ENCODE measurements around the gene SLC22A1.

SLC22A1 gene

GRCh38 chr6:160084198-160084776 lies 37.3 kb upstream of the SLC22A1 start:
- Histone ChIP-seq H3K9me3 (ENCODE audit: control insufficient read depth, low read length) (no peaks in the 10 kb centered on the region), H3K4me2 (ENCODE audit: low read length) (no peak overlapping the region), H3K79me2 (peaks cover 2% of the 10 kb centered on the region), H2AFZ (no peak overlapping the region), H3K27me3 (ENCODE audit: control insufficient read depth, insufficient read depth, low read length) (no peaks in the 10 kb centered on the region), H3K9ac (no peak overlapping the region), H3K36me3 (ENCODE audit: control insufficient read depth, insufficient read depth, low read length) (no peaks in the 10 kb centered on the region), H3K27ac (no peak overlapping the region), H3K4me1 (no peaks in the 10 kb centered on the region), H3K4me3 (ENCODE audit: low read depth, low read length) (no peak overlapping the region)
- TF ChIP-seq CTCF (IDR thresholded peaks at IDR 0.05), result no peak

- Histone ChIP-seq H3K27ac (no peak overlapping the region), H3K4me1 (no peaks in the 10 kb centered on the region), H3K27me3 (ENCODE audit: control insufficient read depth, insufficient read depth, low read length) (no peaks in the 10 kb centered on the region), H2AFZ (no peak overlapping the region), H3K4me3 (ENCODE audit: low read depth, low read length) (no peak overlapping the region), H3K9me3 (ENCODE audit: control insufficient read depth, low read length) (no peaks in the 10 kb centered on the region), H3K9ac (no peak overlapping the region), H3K79me2 (peaks cover 2% of the 10 kb centered on the region), H3K36me3 (ENCODE audit: control insufficient read depth, insufficient read depth, low read length) (no peaks in the 10 kb centered on the region), H3K4me2 (ENCODE audit: low read length) (no peak overlapping the region)
- no peak for TF ChIP-seq CTCF (IDR thresholded peaks at IDR 0.05)
Measured at GRCh38 chr6:160085226-160085625, 36.4 kb upstream of the SLC22A1 start.

- Histone ChIP-seq H3K36me3 (ENCODE audit: control insufficient read depth, insufficient read depth, low read length) (no peaks in the 10 kb centered on the region), H3K27ac (no peak overlapping the region), H3K4me3 (ENCODE audit: low read depth, low read length) (no peak overlapping the region), H3K4me1 (no peaks in the 10 kb centered on the region), H3K27me3 (ENCODE audit: control insufficient read depth, insufficient read depth, low read length) (no peaks in the 10 kb centered on the region), H2AFZ (no peak overlapping the region), H3K9ac (no peak overlapping the region), H3K4me2 (ENCODE audit: low read length) (no peak overlapping the region), H3K9me3 (ENCODE audit: control insufficient read depth, low read length) (no peaks in the 10 kb centered on the region), H3K79me2 (peaks cover 2% of the 10 kb centered on the region)
- no peak for TF ChIP-seq CTCF (IDR thresholded peaks at IDR 0.05)
Measured at GRCh38 chr6:160085713-160086505, 35.7 kb upstream of the SLC22A1 start.

GRCh38 chr6:160086754-160087153 lies 34.9 kb upstream of the SLC22A1 start:
- TF ChIP-seq CTCF (IDR thresholded peaks at IDR 0.05), result no peak
- Histone ChIP-seq H3K36me3 (ENCODE audit: control insufficient read depth, insufficient read depth, low read length) (no peaks in the 10 kb centered on the region), H3K79me2 (peaks cover 2% of the 10 kb centered on the region)

More at GRCh38 chr6:160086754-160087153, 34.9 kb upstream of the SLC22A1 start:
- H3K9me3 ChIP-seq (ENCODE audit: control insufficient read depth, low read length), result no peaks in the 10 kb centered on the region
- H2AFZ ChIP-seq, result no peak overlapping the region
- no peak overlapping the region for H3K27ac ChIP-seq
- no peak overlapping the region for H3K4me2 ChIP-seq (ENCODE audit: low read length)
- no peaks in the 10 kb centered on the region for H3K4me1 ChIP-seq
- H3K4me3 ChIP-seq (ENCODE audit: low read depth, low read length), result no peak overlapping the region
- no peaks in the 10 kb centered on the region for H3K27me3 ChIP-seq (ENCODE audit: control insufficient read depth, insufficient read depth, low read length)
- no peak overlapping the region for H3K9ac ChIP-seq
